ENCODE data around the gene HEXIM2.

- TF ChIP-seq POLR2A (IDR thresholded peaks at IDR 0.05; ENCODE audit: low read depth, low read length) (no peak), POLR2AphosphoS5 (IDR thresholded peaks at IDR 0.05; ENCODE audit: low read depth, low read length) (no peak), PAX5 (IDR thresholded peaks at IDR 0.05; ENCODE audit: insufficient read depth, low read length, severe bottlenecking) (no peak), TAF1 (IDR thresholded peaks at IDR 0.05; ENCODE audit: low read depth, low read length) (no peak), SPI1 (IDR thresholded peaks at IDR 0.05; ENCODE audit: low read depth, low read length) (no peak), POU2F2 (IDR thresholded peaks at IDR 0.05; ENCODE audit: low read depth, low read length) (no peak)
Observed at GRCh38 chr17:45145035-45145389, 16.7 kb upstream of the HEXIM2 start.
